Measurements from ENCODE around the gene TSC22D3.

Gene TSC22D3

DNA sequence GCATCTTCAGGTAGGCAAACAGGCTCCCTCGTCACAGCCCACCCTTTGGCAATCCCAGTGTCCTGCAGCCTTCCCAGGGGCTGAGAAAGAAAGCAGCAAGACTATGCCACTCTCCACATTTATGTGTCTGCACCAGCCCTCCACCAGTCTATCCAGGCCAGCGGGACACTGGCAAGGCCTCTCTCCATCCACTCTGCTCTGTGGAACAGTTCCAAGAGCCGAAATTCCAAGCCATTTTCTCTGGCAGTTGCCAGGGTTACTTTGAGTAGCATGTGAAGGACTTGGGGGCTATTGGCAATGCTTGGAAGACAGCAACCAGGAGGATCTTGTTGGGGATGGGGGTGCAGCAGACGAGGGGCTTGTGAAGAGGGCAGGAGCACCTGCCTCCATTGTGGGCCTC, 52.1 kb downstream of the TSC22D3 start:
- no peak for TF ChIP-seq BACH2 (CRISPR knock-in tag; IDR thresholded peaks at IDR 0.05; ENCODE audit: borderline replicate concordance)
- TF ChIP-seq, protein P1, sequence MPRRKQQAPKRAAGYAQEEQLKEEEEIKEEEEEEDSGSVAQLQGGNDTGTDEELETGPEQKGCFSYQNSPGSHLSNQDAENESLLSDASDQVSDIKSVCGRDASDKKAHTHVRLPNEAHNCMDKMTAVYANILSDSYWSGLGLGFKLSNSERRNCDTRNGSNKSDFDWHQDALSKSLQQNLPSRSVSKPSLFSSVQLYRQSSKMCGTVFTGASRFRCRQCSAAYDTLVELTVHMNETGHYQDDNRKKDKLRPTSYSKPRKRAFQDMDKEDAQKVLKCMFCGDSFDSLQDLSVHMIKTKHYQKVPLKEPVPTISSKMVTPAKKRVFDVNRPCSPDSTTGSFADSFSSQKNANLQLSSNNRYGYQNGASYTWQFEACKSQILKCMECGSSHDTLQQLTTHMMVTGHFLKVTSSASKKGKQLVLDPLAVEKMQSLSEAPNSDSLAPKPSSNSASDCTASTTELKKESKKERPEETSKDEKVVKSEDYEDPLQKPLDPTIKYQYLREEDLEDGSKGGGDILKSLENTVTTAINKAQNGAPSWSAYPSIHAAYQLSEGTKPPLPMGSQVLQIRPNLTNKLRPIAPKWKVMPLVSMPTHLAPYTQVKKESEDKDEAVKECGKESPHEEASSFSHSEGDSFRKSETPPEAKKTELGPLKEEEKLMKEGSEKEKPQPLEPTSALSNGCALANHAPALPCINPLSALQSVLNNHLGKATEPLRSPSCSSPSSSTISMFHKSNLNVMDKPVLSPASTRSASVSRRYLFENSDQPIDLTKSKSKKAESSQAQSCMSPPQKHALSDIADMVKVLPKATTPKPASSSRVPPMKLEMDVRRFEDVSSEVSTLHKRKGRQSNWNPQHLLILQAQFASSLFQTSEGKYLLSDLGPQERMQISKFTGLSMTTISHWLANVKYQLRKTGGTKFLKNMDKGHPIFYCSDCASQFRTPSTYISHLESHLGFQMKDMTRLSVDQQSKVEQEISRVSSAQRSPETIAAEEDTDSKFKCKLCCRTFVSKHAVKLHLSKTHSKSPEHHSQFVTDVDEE (CRISPR knock-in tag; IDR thresholded peaks at IDR 0.05) = no peak
- TF ChIP-seq, protein P2, sequence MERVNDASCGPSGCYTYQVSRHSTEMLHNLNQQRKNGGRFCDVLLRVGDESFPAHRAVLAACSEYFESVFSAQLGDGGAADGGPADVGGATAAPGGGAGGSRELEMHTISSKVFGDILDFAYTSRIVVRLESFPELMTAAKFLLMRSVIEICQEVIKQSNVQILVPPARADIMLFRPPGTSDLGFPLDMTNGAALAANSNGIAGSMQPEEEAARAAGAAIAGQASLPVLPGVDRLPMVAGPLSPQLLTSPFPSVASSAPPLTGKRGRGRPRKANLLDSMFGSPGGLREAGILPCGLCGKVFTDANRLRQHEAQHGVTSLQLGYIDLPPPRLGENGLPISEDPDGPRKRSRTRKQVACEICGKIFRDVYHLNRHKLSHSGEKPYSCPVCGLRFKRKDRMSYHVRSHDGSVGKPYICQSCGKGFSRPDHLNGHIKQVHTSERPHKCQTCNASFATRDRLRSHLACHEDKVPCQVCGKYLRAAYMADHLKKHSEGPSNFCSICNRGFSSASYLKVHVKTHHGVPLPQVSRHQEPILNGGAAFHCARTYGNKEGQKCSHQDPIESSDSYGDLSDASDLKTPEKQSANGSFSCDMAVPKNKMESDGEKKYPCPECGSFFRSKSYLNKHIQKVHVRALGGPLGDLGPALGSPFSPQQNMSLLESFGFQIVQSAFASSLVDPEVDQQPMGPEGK (CRISPR knock-in tag; IDR thresholded peaks at IDR 0.05; ENCODE audit: borderline replicate concordance) = no peak
- no peak for TF ChIP-seq GLIS3 (CRISPR knock-in tag; IDR thresholded peaks at IDR 0.05)
- no peak for TF ChIP-seq ZFP30 (CRISPR knock-in tag; IDR thresholded peaks at IDR 0.05)
- TF ChIP-seq SNAI2 (CRISPR knock-in tag; IDR thresholded peaks at IDR 0.05) = no peak
- TF ChIP-seq ZFP3 (CRISPR knock-in tag; IDR thresholded peaks at IDR 0.05) = no peak
- TF ChIP-seq ZC3H10 (CRISPR knock-in tag; IDR thresholded peaks at IDR 0.05) = no peak
- no peak for TF ChIP-seq ZNF565 (CRISPR knock-in tag; conservative IDR thresholded peaks at IDR 0.05; ENCODE audit: low read depth)
- TF ChIP-seq, protein P3, sequence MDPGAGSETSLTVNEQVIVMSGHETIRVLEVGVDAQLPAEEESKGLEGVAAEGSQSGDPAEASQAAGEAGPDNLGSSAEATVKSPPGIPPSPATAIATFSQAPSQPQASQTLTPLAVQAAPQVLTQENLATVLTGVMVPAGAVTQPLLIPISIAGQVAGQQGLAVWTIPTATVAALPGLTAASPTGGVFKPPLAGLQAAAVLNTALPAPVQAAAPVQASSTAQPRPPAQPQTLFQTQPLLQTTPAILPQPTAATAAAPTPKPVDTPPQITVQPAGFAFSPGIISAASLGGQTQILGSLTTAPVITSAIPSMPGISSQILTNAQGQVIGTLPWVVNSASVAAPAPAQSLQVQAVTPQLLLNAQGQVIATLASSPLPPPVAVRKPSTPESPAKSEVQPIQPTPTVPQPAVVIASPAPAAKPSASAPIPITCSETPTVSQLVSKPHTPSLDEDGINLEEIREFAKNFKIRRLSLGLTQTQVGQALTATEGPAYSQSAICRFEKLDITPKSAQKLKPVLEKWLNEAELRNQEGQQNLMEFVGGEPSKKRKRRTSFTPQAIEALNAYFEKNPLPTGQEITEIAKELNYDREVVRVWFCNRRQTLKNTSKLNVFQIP (CRISPR knock-in tag; IDR thresholded peaks at IDR 0.05; ENCODE audit: borderline replicate concordance, low read depth) = no peak
- TF ChIP-seq CSDC2 (CRISPR knock-in tag; IDR thresholded peaks at IDR 0.05) = no peak
- TF ChIP-seq ZNF70 (CRISPR knock-in tag; IDR thresholded peaks at IDR 0.05) = no peak
- no peak for ATAC-seq

DNA sequence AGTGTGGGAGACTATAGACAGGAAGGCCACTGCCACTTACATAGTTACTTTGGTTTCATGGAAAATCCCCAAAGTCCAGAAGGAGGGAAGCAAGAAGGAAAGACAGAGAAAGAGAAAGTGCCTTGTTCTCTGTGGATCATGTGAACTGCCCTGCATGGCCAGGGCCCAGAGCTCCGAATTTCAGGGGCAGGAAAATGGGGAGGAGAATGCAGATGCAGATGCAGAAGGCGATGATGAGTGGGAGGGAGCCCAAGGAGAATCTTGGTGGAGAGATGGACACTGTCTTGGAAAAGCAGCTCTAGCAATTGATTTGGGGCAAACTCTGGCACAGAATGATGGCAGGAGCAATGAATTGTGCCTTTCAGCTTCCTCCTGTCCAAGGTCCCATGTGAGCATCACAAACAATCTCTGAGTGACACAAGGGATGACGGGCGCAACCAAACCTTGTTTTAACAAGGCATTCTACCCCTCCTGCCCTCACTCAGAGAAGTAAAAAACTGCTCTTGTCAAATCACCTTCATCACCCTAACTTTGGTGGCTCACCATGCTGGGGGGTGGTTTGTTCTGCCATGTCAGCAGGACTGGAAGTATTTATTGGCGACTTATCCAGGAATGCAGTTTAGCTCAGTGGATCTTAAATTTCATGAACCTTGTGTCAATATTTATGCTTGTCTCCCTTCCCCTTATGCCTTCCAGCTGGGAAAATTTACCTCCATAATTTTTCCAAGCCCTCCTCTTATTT, 53.5 kb downstream of the TSC22D3 start:
- TF ChIP-seq ZFP30 (CRISPR knock-in tag; IDR thresholded peaks at IDR 0.05) = no peak
- TF ChIP-seq, protein P4, sequence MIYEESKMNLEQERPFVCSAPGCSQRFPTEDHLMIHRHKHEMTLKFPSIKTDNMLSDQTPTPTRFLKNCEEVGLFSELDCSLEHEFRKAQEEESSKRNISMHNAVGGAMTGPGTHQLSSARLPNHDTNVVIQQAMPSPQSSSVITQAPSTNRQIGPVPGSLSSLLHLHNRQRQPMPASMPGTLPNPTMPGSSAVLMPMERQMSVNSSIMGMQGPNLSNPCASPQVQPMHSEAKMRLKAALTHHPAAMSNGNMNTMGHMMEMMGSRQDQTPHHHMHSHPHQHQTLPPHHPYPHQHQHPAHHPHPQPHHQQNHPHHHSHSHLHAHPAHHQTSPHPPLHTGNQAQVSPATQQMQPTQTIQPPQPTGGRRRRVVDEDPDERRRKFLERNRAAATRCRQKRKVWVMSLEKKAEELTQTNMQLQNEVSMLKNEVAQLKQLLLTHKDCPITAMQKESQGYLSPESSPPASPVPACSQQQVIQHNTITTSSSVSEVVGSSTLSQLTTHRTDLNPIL (CRISPR knock-in tag; IDR thresholded peaks at IDR 0.05; ENCODE audit: low read depth) = no peak
- no peak for TF ChIP-seq TCF4 (CRISPR knock-in tag; IDR thresholded peaks at IDR 0.05; ENCODE audit: borderline replicate concordance)

DNA sequence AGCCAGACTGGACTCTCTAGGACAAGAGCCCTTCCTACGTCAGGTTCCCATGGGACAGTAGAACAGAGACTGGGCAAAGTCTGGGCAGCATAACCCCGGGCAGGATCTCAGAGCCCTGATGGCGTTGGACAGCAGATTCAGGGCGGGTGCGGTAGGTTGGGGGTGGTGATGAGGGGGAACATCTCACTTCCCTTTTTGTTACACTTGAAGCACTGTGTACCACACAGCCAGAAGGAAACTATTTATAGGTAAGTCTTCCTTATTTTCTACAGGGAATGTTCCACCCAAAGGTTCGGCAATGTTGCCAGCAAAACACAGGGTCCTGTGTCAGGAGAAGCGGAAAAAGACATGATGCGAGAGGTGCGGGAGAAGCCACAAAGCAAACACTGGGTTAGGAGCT, 54.3 kb downstream of the TSC22D3 start:
- ATAC-seq = no peak
- TF ChIP-seq RARB (CRISPR knock-in tag; IDR thresholded peaks at IDR 0.05) (no peak), ISL1 (CRISPR knock-in tag; IDR thresholded peaks at IDR 0.05) (no peak), ESRRG (CRISPR knock-in tag; IDR thresholded peaks at IDR 0.05) (no peak), PPARA (CRISPR knock-in tag; IDR thresholded peaks at IDR 0.05; ENCODE audit: borderline replicate concordance) (no peak), BACH2 (CRISPR knock-in tag; IDR thresholded peaks at IDR 0.05; ENCODE audit: borderline replicate concordance) (no peak), ZFP30 (CRISPR knock-in tag; IDR thresholded peaks at IDR 0.05) (no peak), ZNF565 (CRISPR knock-in tag; conservative IDR thresholded peaks at IDR 0.05; ENCODE audit: low read depth) (no peak), ARNTL (CRISPR knock-in tag; IDR thresholded peaks at IDR 0.05; ENCODE audit: borderline replicate concordance, low read depth) (no peak), ZNF8 (CRISPR knock-in tag; IDR thresholded peaks at IDR 0.05) (no peak), ZC3H10 (CRISPR knock-in tag; IDR thresholded peaks at IDR 0.05) (no peak), ZNF70 (CRISPR knock-in tag; IDR thresholded peaks at IDR 0.05) (no peak), GLIS3 (CRISPR knock-in tag; IDR thresholded peaks at IDR 0.05) (no peak)
- TF ChIP-seq, protein P1 (CRISPR knock-in tag; IDR thresholded peaks at IDR 0.05) = no peak
- TF ChIP-seq, protein P5, sequence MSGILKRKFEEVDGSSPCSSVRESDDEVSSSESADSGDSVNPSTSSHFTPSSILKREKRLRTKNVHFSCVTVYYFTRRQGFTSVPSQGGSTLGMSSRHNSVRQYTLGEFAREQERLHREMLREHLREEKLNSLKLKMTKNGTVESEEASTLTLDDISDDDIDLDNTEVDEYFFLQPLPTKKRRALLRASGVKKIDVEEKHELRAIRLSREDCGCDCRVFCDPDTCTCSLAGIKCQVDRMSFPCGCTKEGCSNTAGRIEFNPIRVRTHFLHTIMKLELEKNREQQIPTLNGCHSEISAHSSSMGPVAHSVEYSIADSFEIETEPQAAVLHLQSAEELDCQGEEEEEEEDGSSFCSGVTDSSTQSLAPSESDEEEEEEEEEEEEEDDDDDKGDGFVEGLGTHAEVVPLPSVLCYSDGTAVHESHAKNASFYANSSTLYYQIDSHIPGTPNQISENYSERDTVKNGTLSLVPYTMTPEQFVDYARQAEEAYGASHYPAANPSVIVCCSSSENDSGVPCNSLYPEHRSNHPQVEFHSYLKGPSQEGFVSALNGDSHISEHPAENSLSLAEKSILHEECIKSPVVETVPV (CRISPR knock-in tag; IDR thresholded peaks at IDR 0.05) = no peak
- TF ChIP-seq, protein P2 (CRISPR knock-in tag; IDR thresholded peaks at IDR 0.05; ENCODE audit: borderline replicate concordance) = no peak

More for the DNA sequence above, 53.5 kb downstream of the TSC22D3 start:
- no peak for ATAC-seq
